ENCODE data around the gene DTNB. TPM values are rescaled to one million over a fixed set of nuclear protein-coding genes. Genes with fewer than 3 reads are reported as not detected.

DTNB gene
- total RNA-seq, 1 donor from 2014 or later, result 17.9 TPM

DNA sequence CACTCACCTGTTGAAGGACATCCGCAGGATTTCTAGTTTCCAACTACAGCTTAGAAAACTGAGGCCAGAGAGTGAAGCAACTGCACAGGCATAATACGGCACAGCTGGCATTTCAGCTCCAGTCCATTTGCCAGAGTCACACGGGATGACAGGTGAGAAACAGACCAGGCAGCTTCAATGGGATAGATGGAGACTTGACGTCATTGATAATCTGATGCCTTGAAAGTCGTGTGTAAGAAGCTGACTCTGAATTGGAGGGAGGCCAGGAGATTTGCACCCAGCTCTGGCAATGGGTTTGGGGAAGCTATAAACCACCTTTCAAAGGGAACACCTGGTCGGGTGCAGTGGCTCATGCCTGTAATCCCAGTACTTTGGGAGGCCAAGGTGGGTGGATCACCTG lies 319.3 kb downstream of the DTNB start:
- TF ChIP-seq POLR2AphosphoS5 (IDR thresholded peaks at IDR 0.05; ENCODE audit: insufficient read depth in 1 of 2, low read depth in 1 of 2), result no peak
- no peak for TF ChIP-seq POLR2A (IDR thresholded peaks at IDR 0.05)
- TF ChIP-seq, protein P1, sequence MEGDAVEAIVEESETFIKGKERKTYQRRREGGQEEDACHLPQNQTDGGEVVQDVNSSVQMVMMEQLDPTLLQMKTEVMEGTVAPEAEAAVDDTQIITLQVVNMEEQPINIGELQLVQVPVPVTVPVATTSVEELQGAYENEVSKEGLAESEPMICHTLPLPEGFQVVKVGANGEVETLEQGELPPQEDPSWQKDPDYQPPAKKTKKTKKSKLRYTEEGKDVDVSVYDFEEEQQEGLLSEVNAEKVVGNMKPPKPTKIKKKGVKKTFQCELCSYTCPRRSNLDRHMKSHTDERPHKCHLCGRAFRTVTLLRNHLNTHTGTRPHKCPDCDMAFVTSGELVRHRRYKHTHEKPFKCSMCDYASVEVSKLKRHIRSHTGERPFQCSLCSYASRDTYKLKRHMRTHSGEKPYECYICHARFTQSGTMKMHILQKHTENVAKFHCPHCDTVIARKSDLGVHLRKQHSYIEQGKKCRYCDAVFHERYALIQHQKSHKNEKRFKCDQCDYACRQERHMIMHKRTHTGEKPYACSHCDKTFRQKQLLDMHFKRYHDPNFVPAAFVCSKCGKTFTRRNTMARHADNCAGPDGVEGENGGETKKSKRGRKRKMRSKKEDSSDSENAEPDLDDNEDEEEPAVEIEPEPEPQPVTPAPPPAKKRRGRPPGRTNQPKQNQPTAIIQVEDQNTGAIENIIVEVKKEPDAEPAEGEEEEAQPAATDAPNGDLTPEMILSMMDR (IDR thresholded peaks at IDR 0.05), result no peak
- no peaks in the 10 kb centered on the region for H3K4me1 ChIP-seq
- no peaks in the 10 kb centered on the region for H3K27me3 ChIP-seq
- intact Hi-C loops (cut with DNase I), result no loop called here
- H3K36me3 ChIP-seq, result no peaks in the 10 kb centered on the region
- no peak overlapping the region for H3K27ac ChIP-seq
- no peak overlapping the region for H3K4me3 ChIP-seq
- no peak for DNase-seq (ENCODE audit: extremely low spot score in 2 of 2)
- no peaks in the 10 kb centered on the region for H3K9me3 ChIP-seq

DNA sequence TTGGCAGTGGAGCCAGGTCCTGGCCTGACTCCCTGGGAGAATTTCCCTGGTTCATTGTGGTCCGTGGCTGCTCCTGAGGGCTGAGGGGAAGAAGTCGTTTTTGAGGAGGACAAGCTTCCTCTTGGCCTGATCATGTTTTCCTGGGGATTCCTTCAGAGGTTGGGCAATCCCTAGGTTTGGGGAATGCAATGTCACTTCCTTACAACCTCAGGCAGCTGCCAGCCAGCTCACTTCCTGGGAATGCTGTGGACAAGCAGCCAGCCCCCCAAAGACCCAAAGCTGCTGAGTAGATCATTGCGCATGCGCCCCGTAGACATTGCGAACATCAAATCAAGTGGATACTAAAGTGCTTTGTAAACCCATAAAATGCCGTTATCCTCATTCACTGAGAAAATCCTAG lies 324.0 kb downstream of the DTNB start:
- Histone ChIP-seq H3K9me3 (no peaks in the 10 kb centered on the region), H3K36me3 (no peaks in the 10 kb centered on the region), H3K4me3 (no peak overlapping the region), H3K27me3 (no peaks in the 10 kb centered on the region), H3K4me1 (no peaks in the 10 kb centered on the region), H3K27ac (no peak overlapping the region)
- intact Hi-C loops (cut with DNase I), result no loop called here
- DNase-seq (ENCODE audit: extremely low spot score in 2 of 2), result no peak
- TF ChIP-seq, protein P1 (IDR thresholded peaks at IDR 0.05), result no peak
- TF ChIP-seq POLR2A (IDR thresholded peaks at IDR 0.05) (no peak), POLR2AphosphoS5 (IDR thresholded peaks at IDR 0.05; ENCODE audit: insufficient read depth in 1 of 2, low read depth in 1 of 2) (no peak)

DNA sequence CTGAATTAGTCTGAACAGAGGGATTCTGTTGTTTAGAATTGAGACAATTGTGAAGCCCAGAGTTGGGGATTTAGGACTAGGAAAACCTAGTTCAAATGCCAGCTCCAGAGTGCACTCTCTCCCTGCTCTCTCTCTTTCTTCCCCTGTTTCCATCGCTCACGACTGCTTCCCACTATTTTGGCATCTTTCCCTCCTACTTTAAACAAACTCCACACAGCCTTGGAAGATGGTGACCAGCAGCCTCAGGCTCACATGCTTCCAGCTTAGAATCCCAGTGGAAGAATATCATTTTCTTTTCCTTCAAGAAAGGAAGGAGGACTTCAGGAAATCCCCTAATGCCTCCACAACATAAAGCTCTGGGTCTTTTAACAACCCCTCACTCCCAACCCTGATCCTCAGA lies 325.5 kb downstream of the DTNB start:
- no peak for DNase-seq (ENCODE audit: extremely low spot score in 2 of 2)
- TF ChIP-seq POLR2A (IDR thresholded peaks at IDR 0.05), result no peak
- no peak for TF ChIP-seq POLR2AphosphoS5 (IDR thresholded peaks at IDR 0.05; ENCODE audit: insufficient read depth in 1 of 2, low read depth in 1 of 2)
- TF ChIP-seq, protein P1 (IDR thresholded peaks at IDR 0.05), result no peak
- H3K9me3 ChIP-seq, result no peaks in the 10 kb centered on the region
- intact Hi-C loops (cut with DNase I), result no loop called here
- peaks cover 3% of the 10 kb centered on the region for H3K4me1 ChIP-seq
- H3K27ac ChIP-seq, result no peak overlapping the region
- no peaks in the 10 kb centered on the region for H3K36me3 ChIP-seq
- no peaks in the 10 kb centered on the region for H3K27me3 ChIP-seq
- no peak overlapping the region for H3K4me3 ChIP-seq

DNA sequence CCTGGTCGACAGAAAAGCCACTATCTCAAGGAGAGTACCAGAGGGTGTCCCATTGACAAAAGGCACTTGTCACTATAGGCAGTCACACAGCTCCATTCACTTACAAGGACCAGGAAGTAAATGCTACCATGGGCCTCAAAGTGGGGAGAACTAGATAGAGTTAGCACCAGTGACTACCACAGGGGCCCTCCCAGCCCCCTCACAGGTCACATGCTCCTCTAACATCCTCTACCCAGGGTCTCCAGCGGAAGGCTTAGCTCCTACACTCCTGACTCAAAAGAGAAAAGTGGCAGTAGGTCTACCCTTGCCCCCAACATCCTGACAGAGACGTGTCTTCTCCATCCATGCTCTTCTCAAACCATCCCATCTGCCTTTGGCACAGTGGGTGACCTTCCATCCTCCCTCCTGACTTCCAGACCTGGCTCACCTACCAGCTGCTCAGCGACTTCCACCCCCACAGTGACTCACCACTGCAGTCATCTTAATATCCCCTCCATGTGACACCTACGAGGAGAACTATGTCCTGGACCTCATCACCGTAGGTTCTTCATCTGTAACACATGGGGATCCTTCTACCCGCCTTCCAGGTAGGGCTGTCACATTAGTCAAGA lies 326.1 kb downstream of the DTNB start:
- no peak for DNase-seq (ENCODE audit: extremely low spot score in 2 of 2)
- H3K9me3 ChIP-seq, result no peaks in the 10 kb centered on the region
- intact Hi-C loops (cut with DNase I), result no loop called here
- peaks cover 8% of the 10 kb centered on the region for H3K4me1 ChIP-seq
- no peak overlapping the region for H3K27ac ChIP-seq
- TF ChIP-seq POLR2AphosphoS5 (IDR thresholded peaks at IDR 0.05; ENCODE audit: insufficient read depth in 1 of 2, low read depth in 1 of 2), result no peak
- TF ChIP-seq POLR2A (IDR thresholded peaks at IDR 0.05), result no peak
- TF ChIP-seq, protein P1 (IDR thresholded peaks at IDR 0.05), result no peak
- no peaks in the 10 kb centered on the region for H3K27me3 ChIP-seq
- H3K4me3 ChIP-seq, result no peak overlapping the region
- H3K36me3 ChIP-seq, result no peaks in the 10 kb centered on the region

DNA sequence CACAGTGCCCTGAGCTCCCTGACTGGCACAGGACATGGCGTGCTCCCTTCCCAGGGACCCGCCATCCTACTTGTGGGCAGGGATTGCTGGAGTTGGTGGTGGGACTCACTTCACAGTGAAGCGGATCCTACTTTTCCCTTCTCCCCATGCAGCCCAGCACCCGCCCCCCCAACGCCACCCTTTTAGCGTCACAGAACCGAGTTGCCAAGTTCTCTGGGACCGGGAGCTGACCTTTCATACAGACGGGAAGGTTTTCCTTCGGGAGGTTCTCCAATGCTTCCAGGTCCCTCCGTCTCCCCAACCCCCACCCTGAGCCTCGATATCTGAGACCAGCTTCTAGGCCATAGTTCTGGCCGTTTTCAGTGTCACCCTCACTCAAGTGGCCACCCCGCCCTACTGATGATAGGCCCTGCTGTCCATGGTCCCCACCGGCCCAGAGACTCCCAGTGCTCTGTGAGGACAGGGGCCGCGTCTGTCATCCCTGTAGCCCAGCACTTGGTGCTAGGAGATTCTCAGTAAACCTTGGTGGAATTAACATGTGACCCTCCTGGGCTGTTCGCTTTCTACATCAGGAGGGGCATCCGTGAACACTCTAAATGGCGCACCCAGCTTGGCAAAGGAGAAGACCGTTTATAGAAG lies 330.1 kb downstream of the DTNB start:
- intact Hi-C loops (cut with DNase I), result no loop called here
- H3K27ac ChIP-seq, result no peak overlapping the region

More for the DNA sequence above, 330.1 kb downstream of the DTNB start:
- DNase-seq (ENCODE audit: extremely low spot score in 2 of 2), result no peak
- Histone ChIP-seq H3K27me3 (no peaks in the 10 kb centered on the region), H3K4me1 (peaks cover 31% of the 10 kb centered on the region), H3K9me3 (no peaks in the 10 kb centered on the region), H3K36me3 (no peaks in the 10 kb centered on the region), H3K4me3 (no peak overlapping the region)
- TF ChIP-seq POLR2AphosphoS5 (IDR thresholded peaks at IDR 0.05; ENCODE audit: insufficient read depth in 1 of 2, low read depth in 1 of 2) (no peak), POLR2A (IDR thresholded peaks at IDR 0.05) (no peak)
- TF ChIP-seq, protein P1 (IDR thresholded peaks at IDR 0.05), result no peak

Data from vagina (tissue), 2 donors.